Measurements from ENCODE around the gene UGT1A5. TPM values are rescaled to one million over a fixed set of nuclear protein-coding genes. Genes with fewer than 3 reads are reported as not detected.

Gene UGT1A5
- total RNA-seq, 1 donor = not detected

- Histone ChIP-seq H3K9me3 (ENCODE audit: low read depth, low read length) (no peaks in the 10 kb centered on the region), H3K27ac (ENCODE audit: low read depth, low read length) (no peak overlapping the region), H3K79me2 (ENCODE audit: insufficient read depth, low read length) (no peaks in the 10 kb centered on the region), H4K20me1 (ENCODE audit: insufficient read depth, low read length) (no peaks in the 10 kb centered on the region), H3K4me3 (ENCODE audit: insufficient read depth, low read length) (no peak overlapping the region), H3K36me3 (ENCODE audit: insufficient read depth, low read length) (no peaks in the 10 kb centered on the region), H3K27me3 (ENCODE audit: insufficient read depth, low read length) (no peaks in the 10 kb centered on the region), H3K4me1 (ENCODE audit: insufficient read depth, low read length) (no peaks in the 10 kb centered on the region), H2AFZ (ENCODE audit: low read length) (no peak overlapping the region), H3K4me2 (ENCODE audit: insufficient read depth, low read length) (no peak overlapping the region)
- TF ChIP-seq CTCF (IDR thresholded peaks at IDR 0.05; ENCODE audit: extremely low read depth, low read depth, low read length) = no peak
- no peak for DNase-seq (ENCODE audit: insufficient read length, low spot score, missing footprints)
Observed at GRCh38 chr2:233791883-233792329, 79.2 kb downstream of the UGT1A5 start.

GRCh38 chr2:233792720-233793119 lies 80.0 kb downstream of the UGT1A5 start:
- Histone ChIP-seq H3K36me3 (ENCODE audit: insufficient read depth, low read length) (no peaks in the 10 kb centered on the region), H3K4me1 (ENCODE audit: insufficient read depth, low read length) (no peaks in the 10 kb centered on the region), H3K9me3 (ENCODE audit: low read depth, low read length) (no peaks in the 10 kb centered on the region), H4K20me1 (ENCODE audit: insufficient read depth, low read length) (no peaks in the 10 kb centered on the region), H3K4me2 (ENCODE audit: insufficient read depth, low read length) (no peak overlapping the region), H3K79me2 (ENCODE audit: insufficient read depth, low read length) (no peaks in the 10 kb centered on the region), H3K4me3 (ENCODE audit: insufficient read depth, low read length) (no peak overlapping the region), H3K27me3 (ENCODE audit: insufficient read depth, low read length) (no peaks in the 10 kb centered on the region), H2AFZ (ENCODE audit: low read length) (no peak overlapping the region), H3K27ac (ENCODE audit: low read depth, low read length) (no peak overlapping the region)
- TF ChIP-seq CTCF (IDR thresholded peaks at IDR 0.05; ENCODE audit: extremely low read depth, low read depth, low read length) = no peak
- no peak for DNase-seq (ENCODE audit: insufficient read length, low spot score, missing footprints)

DNA sequence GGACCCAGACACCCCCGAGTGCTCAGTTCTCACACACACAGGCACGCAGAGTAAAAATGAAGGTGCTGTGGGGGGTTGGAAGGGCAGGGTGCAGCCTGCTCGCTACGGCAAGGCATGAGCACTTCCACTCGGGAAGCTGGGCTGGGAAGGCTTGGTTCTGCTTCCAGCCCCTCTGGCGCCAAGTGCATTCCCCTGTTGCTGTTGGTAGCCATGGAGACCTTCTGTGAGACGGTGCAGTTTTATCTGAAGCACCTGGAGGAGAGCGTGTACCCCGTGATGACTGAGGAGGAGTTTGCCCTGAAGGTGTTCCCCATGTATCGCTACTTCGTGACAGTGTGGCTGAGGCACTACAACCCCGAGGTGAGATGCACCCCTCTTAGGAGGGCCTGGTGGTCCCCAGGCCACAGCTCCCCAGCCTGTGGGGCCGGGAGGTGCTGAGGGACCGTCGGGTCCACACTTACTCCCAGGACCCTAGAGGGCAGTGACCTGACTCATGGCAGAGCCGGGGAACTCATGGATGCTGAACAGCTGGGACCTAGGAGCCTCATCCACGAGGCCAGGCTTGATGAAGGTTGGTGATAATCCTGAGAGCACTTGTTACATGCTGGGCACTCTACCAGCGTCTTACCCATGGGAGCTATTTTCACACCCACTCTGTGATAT lies 80.9 kb downstream of the UGT1A5 start:
- no peak overlapping the region for H2AFZ ChIP-seq (ENCODE audit: low read length)
- H3K27me3 ChIP-seq (ENCODE audit: insufficient read depth, low read length) = no peaks in the 10 kb centered on the region
- no peak overlapping the region for H3K4me2 ChIP-seq (ENCODE audit: insufficient read depth, low read length)
- no peaks in the 10 kb centered on the region for H3K4me1 ChIP-seq (ENCODE audit: insufficient read depth, low read length)
- no peaks in the 10 kb centered on the region for H3K79me2 ChIP-seq (ENCODE audit: insufficient read depth, low read length)
- H3K27ac ChIP-seq (ENCODE audit: low read depth, low read length) = no peak overlapping the region
- H3K9me3 ChIP-seq (ENCODE audit: low read depth, low read length) = no peaks in the 10 kb centered on the region
- H4K20me1 ChIP-seq (ENCODE audit: insufficient read depth, low read length) = no peaks in the 10 kb centered on the region
- DNase-seq (ENCODE audit: insufficient read length, low spot score, missing footprints) = peak; percentile 63
- H3K4me3 ChIP-seq (ENCODE audit: insufficient read depth, low read length) = no peak overlapping the region
- no peaks in the 10 kb centered on the region for H3K36me3 ChIP-seq (ENCODE audit: insufficient read depth, low read length)
- no peak for TF ChIP-seq CTCF (IDR thresholded peaks at IDR 0.05; ENCODE audit: extremely low read depth, low read depth, low read length)

- no peak overlapping the region for H2AFZ ChIP-seq (ENCODE audit: low read length)
- H3K4me3 ChIP-seq (ENCODE audit: insufficient read depth, low read length) = no peak overlapping the region
- H3K9me3 ChIP-seq (ENCODE audit: low read depth, low read length) = no peaks in the 10 kb centered on the region
- no peak for TF ChIP-seq CTCF (IDR thresholded peaks at IDR 0.05; ENCODE audit: extremely low read depth, low read depth, low read length)
- H3K27me3 ChIP-seq (ENCODE audit: insufficient read depth, low read length) = no peaks in the 10 kb centered on the region
- no peaks in the 10 kb centered on the region for H3K4me1 ChIP-seq (ENCODE audit: insufficient read depth, low read length)
- no peak overlapping the region for H3K27ac ChIP-seq (ENCODE audit: low read depth, low read length)
- no peaks in the 10 kb centered on the region for H4K20me1 ChIP-seq (ENCODE audit: insufficient read depth, low read length)
- H3K79me2 ChIP-seq (ENCODE audit: insufficient read depth, low read length) = no peaks in the 10 kb centered on the region
- DNase-seq (ENCODE audit: insufficient read length, low spot score, missing footprints) = peak; percentile 51
- H3K4me2 ChIP-seq (ENCODE audit: insufficient read depth, low read length) = no peak overlapping the region
- H3K36me3 ChIP-seq (ENCODE audit: insufficient read depth, low read length) = no peaks in the 10 kb centered on the region
Observed at GRCh38 chr2:233794128-233794658, 81.5 kb downstream of the UGT1A5 start.
